HCT116 (cell line): Measurements from ENCODE around the gene LY6G6C. TPM values are rescaled to one million over a fixed set of nuclear protein-coding genes. Genes with fewer than 3 reads are reported as not detected.

ENCODE experiments used
- ATAC-seq: fragments of 200-7000 bp; cut with Tn5 transposase; 2 replicates; pipeline ENCODE4 v1.9.1; 2020; ENCODE audit warnings: mild to moderate bottlenecking, moderate library complexity
- BruUV-seq: library from RNA; stranded (reverse); fragments of 400-500 nt; replicated peaks from 2 replicates; lab custom pipeline; 2021; lab: Mats Ljungman, UMichigan
- CTCF ChIA-PET: fragments of 300-600 bp; sonication (Branson Sonifier 250); formaldehyde crosslinking; loops from one replicate; lab custom pipeline; 2021; ENCODE audit warnings: antibody characterized with exemption; lab: Charles Lee
- POLR2A ChIA-PET: fragments of 300-600, 350-600 bp; sonication (Branson Sonifier 250); formaldehyde crosslinking; loops from one replicate; lab custom pipeline; 2021; ENCODE audit warnings: antibody characterized with exemption; lab: Charles Lee
- RAD21 ChIA-PET, 2 experiments: fragments of 300-600 bp; sonication (Branson Sonifier 250); formaldehyde crosslinking; loops; one replicate each; lab custom pipeline; 2023; ENCODE audit warnings: low total read pairs in 2 of 2; ENCODE audit not compliant: uncharacterized antibody in 2 of 2, unreplicated experiment in 2 of 2, low non-redundant PET in 1 of 2; lab: Charles Lee
- DNase-seq: peaks from one replicate; pipeline ENCODE4 v3.0.0-alpha.2; 2010; ENCODE audit warnings: low read depth, low spot score
- H2AFZ ChIP-seq: fragments of 200-600 bp; shearing (Covaris generic), sonication (generic); 2 replicates; pipeline ENCODE4 v1.6.1; 2017; ENCODE audit warnings: low read depth, mixed run types, mixed read lengths, antibody characterized with exemption, low read length; ENCODE audit not compliant: poor library complexity, severe bottlenecking
- H3K27ac ChIP-seq: 2 replicates; pipeline ENCODE4 v1.5.1; 2012; ENCODE audit warnings: low read depth, low read length
- H3K27me3 ChIP-seq: fragments of 200-600 bp; sonication (generic); 2 replicates; pipeline ENCODE4 v1.6.1; 2016; ENCODE audit warnings: mixed run types, low read length, mixed read lengths; ENCODE audit not compliant: insufficient read depth
- H3K36me3 ChIP-seq, 2 experiments: fragments of 200-500 bp in 1 of 2; fragments of 200-600 bp in 1 of 2; sonication (Bioruptor generic) in 1 of 2; sonication (generic) in 1 of 2; 2 replicates each; pipeline versions ENCODE4 v1.5.1 to v1.6.1; 2014 to 2016; ENCODE audit warnings: low read length in 2 of 2, inconsistent platforms in 1 of 2, mixed read lengths in 1 of 2, mixed run types in 1 of 2; ENCODE audit not compliant: insufficient read depth in 2 of 2, control insufficient read depth in 1 of 2
- H3K4me1 ChIP-seq, 2 experiments: fragments of 200-600 bp in 1 of 2; sonication (generic) in 1 of 2; 2 replicates each; pipeline versions ENCODE4 v1.5.1 to v1.6.1; 2012 to 2017; ENCODE audit warnings: low read length in 2 of 2, inconsistent platforms in 1 of 2, mild to moderate bottlenecking in 1 of 2, mixed read lengths in 1 of 2, mixed run types in 1 of 2, moderate library complexity in 1 of 2; ENCODE audit not compliant: insufficient read depth in 2 of 2, control insufficient read depth in 1 of 2
- H3K4me2 ChIP-seq: fragments of 200-600 bp; sonication (generic); 2 replicates; pipeline ENCODE4 v1.6.1; 2017; ENCODE audit warnings: mixed run types, low read length, mixed read lengths
- H3K4me3 ChIP-seq, 2 experiments: fragments of 200-600 bp in 1 of 2; sonication (generic) in 1 of 2; replicated peaks in 1 of 2; 2 replicates each; pipeline ENCODE4 v1.5.1; 2011 to 2016; ENCODE audit warnings: low read length in 2 of 2, control low read depth in 1 of 2, low read depth in 1 of 2, mild to moderate bottlenecking in 1 of 2, mixed read lengths in 1 of 2, mixed run types in 1 of 2
- H3K79me2 ChIP-seq: fragments of 200-600 bp; sonication (generic); 2 replicates; pipeline ENCODE4 v1.6.1; 2017; ENCODE audit warnings: mild to moderate bottlenecking, mixed run types, low read length, moderate library complexity, mixed read lengths; ENCODE audit not compliant: insufficient read depth
- H3K9ac ChIP-seq: fragments of 200-600 bp; sonication (generic); 2 replicates; pipeline ENCODE4 v1.6.1; 2016; ENCODE audit warnings: low read length, mixed read lengths
- H3K9me2 ChIP-seq: fragments of 200-600 bp; sonication (generic), shearing (Covaris generic); 2 replicates; pipeline ENCODE4 v1.6.1; 2017; ENCODE audit warnings: mixed run types, mild to moderate bottlenecking, moderate library complexity; ENCODE audit not compliant: insufficient read depth
- H3K9me3 ChIP-seq, 2 experiments: fragments of 200-500 bp in 1 of 2; fragments of 200-600 bp in 1 of 2; sonication (Bioruptor generic) in 1 of 2; sonication (generic) in 1 of 2; 2 replicates each; pipeline ENCODE4 v1.6.1; 2014 to 2017; ENCODE audit warnings: low read length in 2 of 2, mixed read lengths in 2 of 2, inconsistent platforms in 1 of 2, low read depth in 1 of 2, mild to moderate bottlenecking in 1 of 2, mixed run types in 1 of 2, moderate library complexity in 1 of 2; ENCODE audit not compliant: control insufficient read depth in 1 of 2, insufficient read depth in 1 of 2
- H4K20me1 ChIP-seq: fragments of 200-600 bp; sonication (generic), shearing (Covaris generic); 2 replicates; pipeline ENCODE4 v1.6.1; 2017; ENCODE audit warnings: mixed run types, mild to moderate bottlenecking, moderate library complexity; ENCODE audit not compliant: insufficient read depth
- CBX3 ChIP-seq: IDR thresholded peaks from 2 replicates; pipeline ENCODE4 v1.6.1; 2012; ENCODE audit warnings: low read depth
- EGR1 ChIP-seq: IDR thresholded peaks from 2 replicates; pipeline ENCODE4 v1.6.1; 2012; ENCODE audit warnings: low read depth
- EZH2 ChIP-seq: fragments of 200-600 bp; sonication (generic); IDR thresholded peaks from 2 replicates; pipeline ENCODE4 v1.6.1; 2017; ENCODE audit warnings: antibody characterized with exemption, mixed run types
- EZH2phosphoT487 ChIP-seq: fragments of 200-600 bp; IDR thresholded peaks from 2 replicates; pipeline ENCODE4 v1.6.1; 2018; ENCODE audit warnings: antibody characterized with exemption, borderline replicate concordance
- FOSL1 ChIP-seq: IDR thresholded peaks from 2 replicates; pipeline ENCODE4 v1.6.1; 2012; ENCODE audit warnings: low read depth
- JUND ChIP-seq: IDR thresholded peaks from 2 replicates; pipeline ENCODE4 v1.6.1; 2012
- MAX ChIP-seq: IDR thresholded peaks from 2 replicates; pipeline ENCODE4 v1.6.1; 2012
- POLR2A ChIP-seq: IDR thresholded peaks from 2 replicates; pipeline ENCODE4 v1.7.0; 2011; ENCODE audit warnings: borderline replicate concordance; ENCODE audit not compliant: insufficient read depth, insufficient read length; ENCODE audit errors: extremely low read depth
- RAD21 ChIP-seq: IDR thresholded peaks from 2 replicates; pipeline ENCODE4 v1.6.1; 2012; ENCODE audit warnings: low read depth, mild to moderate bottlenecking
- REST ChIP-seq: IDR thresholded peaks from 2 replicates; pipeline ENCODE4 v1.6.1; 2012; ENCODE audit warnings: low read depth
- SIN3A ChIP-seq: IDR thresholded peaks from 2 replicates; pipeline ENCODE4 v1.6.1; 2012; ENCODE audit warnings: low read depth
- SP1 ChIP-seq: IDR thresholded peaks from 2 replicates; pipeline ENCODE4 v1.6.1; 2012; ENCODE audit warnings: low read depth
- SRF ChIP-seq: IDR thresholded peaks from 2 replicates; pipeline ENCODE4 v1.6.1; 2012; ENCODE audit warnings: low read depth
- TCF7L2 ChIP-seq: IDR thresholded peaks from 2 replicates; pipeline ENCODE4 v1.7.0; 2011; ENCODE audit warnings: borderline replicate concordance, inconsistent platforms; ENCODE audit not compliant: insufficient read depth, insufficient read length; ENCODE audit errors: extremely low read depth
- ZFX ChIP-seq: fragments of 450-650 bp; IDR thresholded peaks from 2 replicates; pipeline ENCODE4 v1.6.1; 2017
- ZNF274 ChIP-seq: fragments of 200-500 bp; sonication (Bioruptor generic); IDR thresholded peaks from 2 replicates; pipeline ENCODE4 v1.6.1; 2014; ENCODE audit warnings: mild to moderate bottlenecking, low read depth, low read length, inconsistent platforms
- intact Hi-C: fragments of 100-400 bp; cut with micrococcal nuclease; formaldehyde crosslinking; loops from 2 replicates; pipeline ENCODE4 v1.10.0; 2022
- total RNA-seq: library from RNA; stranded (reverse); gene quantifications from one replicate; pipeline ENCODE4 v1.2.1, GENCODE V29; 2021; ENCODE audit not compliant: unreplicated experiment
- TF ChIP-seq, protein P1 (sequence below), 3 experiments: fragments of 200-600 bp in 1 of 3; sonication (generic) in 1 of 3; IDR thresholded peaks in 2 of 3; conservative IDR thresholded peaks in 1 of 3; 2 replicates each; pipeline ENCODE4 v1.5.1; 2012 to 2017; ENCODE audit warnings: low read depth in 2 of 3, low read length in 2 of 3, antibody characterized with exemption in 1 of 3, borderline replicate concordance in 1 of 3, control low read depth in 1 of 3, mild to moderate bottlenecking in 1 of 3, mixed read lengths in 1 of 3, mixed run types in 1 of 3, moderate library complexity in 1 of 3; ENCODE audit not compliant: insufficient read depth in 1 of 3
- TF ChIP-seq, protein P2 (sequence below): IDR thresholded peaks from 2 replicates; pipeline ENCODE4 v1.6.1; 2011; ENCODE audit warnings: mild to moderate bottlenecking, low read length, moderate library complexity; ENCODE audit not compliant: insufficient replicate concordance; ENCODE audit errors: extremely low read depth

LY6G6C gene
- total RNA-seq, 1 experiment from 2014 or later: 0.54 TPM

- TF ChIP-seq REST (no peak), ZNF274 (no peak), SRF (no peak)
- TF ChIP-seq, all 23 proteins: peak for 0
Observed at GRCh38 chr6:31765559-31765909, 44.0 kb upstream of the LY6G6C start (continued).

DNA sequence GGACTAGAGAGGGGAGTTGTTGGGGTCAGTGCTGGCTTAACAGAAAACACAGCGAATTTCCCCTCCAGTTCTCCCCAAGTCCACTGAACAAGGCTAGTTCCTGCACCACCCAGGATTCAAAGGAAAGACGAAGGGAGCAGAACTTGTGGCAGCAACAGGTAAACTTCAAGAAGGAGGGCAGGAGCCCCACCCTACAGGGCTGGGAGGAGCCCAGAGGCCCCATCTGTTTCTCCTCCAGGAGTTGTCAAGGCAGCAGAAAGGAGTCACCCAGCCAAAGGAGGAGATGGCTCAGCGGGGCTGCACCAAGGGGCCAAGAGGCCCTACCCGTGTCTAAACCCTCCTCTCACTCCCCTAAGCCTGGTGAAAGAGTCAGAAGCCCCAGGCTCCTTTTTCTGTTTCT, 42.7 kb upstream of the LY6G6C start:
- Histone ChIP-seq H4K20me1 (no peaks in the 10 kb centered on the region), H3K4me3 (no peak overlapping the region), H2AFZ (no peak overlapping the region), H3K4me2 (no peak overlapping the region), H3K9me3 (no peaks in the 10 kb centered on the region), H3K79me2 (no peaks in the 10 kb centered on the region), H3K36me3 (peaks cover 3 to 22% of the 10 kb centered on the region in 2 experiments; a peak in 2 of 4 replicates), H3K9ac (no peak overlapping the region), H3K27me3 (no peaks in the 10 kb centered on the region), H3K4me1 (peaks cover 7 to 18% of the 10 kb centered on the region in 2 experiments; a peak in 3 of 4 replicates), H3K27ac (no peak overlapping the region), H3K9me2 (no peaks in the 10 kb centered on the region)
- ChIA-PET POLR2A (no interaction called here), CTCF (no interaction called here), RAD21 (no interaction called here)
- ATAC-seq (no peak), DNase-seq (no peak)
- intact Hi-C loops: no loop called here
- TSS peak; percentile 39 for BruUV-seq
- TF ChIP-seq CBX3 (no peak), EZH2 (no peak), SIN3A (no peak), EGR1 (no peak), JUND (no peak), MAX (no peak), FOSL1 (no peak), SP1 (no peak), ZFX (no peak), EZH2phosphoT487 (no peak), RAD21 (no peak), TCF7L2 (no peak), POLR2A (no peak)
- TF ChIP-seq, protein P1, sequence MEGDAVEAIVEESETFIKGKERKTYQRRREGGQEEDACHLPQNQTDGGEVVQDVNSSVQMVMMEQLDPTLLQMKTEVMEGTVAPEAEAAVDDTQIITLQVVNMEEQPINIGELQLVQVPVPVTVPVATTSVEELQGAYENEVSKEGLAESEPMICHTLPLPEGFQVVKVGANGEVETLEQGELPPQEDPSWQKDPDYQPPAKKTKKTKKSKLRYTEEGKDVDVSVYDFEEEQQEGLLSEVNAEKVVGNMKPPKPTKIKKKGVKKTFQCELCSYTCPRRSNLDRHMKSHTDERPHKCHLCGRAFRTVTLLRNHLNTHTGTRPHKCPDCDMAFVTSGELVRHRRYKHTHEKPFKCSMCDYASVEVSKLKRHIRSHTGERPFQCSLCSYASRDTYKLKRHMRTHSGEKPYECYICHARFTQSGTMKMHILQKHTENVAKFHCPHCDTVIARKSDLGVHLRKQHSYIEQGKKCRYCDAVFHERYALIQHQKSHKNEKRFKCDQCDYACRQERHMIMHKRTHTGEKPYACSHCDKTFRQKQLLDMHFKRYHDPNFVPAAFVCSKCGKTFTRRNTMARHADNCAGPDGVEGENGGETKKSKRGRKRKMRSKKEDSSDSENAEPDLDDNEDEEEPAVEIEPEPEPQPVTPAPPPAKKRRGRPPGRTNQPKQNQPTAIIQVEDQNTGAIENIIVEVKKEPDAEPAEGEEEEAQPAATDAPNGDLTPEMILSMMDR (IDR thresholded peaks at IDR 0.05 in 2 of 3, conservative IDR thresholded peaks at IDR 0.05 in 1 of 3; ENCODE audit: borderline replicate concordance in 1 of 3, insufficient read depth in 1 of 3, low read depth in 2 of 3, low read length in 2 of 3): no peak
- TF ChIP-seq, protein P2, sequence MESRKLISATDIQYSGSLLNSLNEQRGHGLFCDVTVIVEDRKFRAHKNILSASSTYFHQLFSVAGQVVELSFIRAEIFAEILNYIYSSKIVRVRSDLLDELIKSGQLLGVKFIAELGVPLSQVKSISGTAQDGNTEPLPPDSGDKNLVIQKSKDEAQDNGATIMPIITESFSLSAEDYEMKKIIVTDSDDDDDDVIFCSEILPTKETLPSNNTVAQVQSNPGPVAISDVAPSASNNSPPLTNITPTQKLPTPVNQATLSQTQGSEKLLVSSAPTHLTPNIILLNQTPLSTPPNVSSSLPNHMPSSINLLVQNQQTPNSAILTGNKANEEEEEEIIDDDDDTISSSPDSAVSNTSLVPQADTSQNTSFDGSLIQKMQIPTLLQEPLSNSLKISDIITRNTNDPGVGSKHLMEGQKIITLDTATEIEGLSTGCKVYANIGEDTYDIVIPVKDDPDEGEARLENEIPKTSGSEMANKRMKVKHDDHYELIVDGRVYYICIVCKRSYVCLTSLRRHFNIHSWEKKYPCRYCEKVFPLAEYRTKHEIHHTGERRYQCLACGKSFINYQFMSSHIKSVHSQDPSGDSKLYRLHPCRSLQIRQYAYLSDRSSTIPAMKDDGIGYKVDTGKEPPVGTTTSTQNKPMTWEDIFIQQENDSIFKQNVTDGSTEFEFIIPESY: no peak
